KG1 (cell line): ENCODE measurements around the gene PPHLN1.

Experiments
- DNase-seq: peaks from one replicate; lab custom pipeline; 2025; lab: John Stamatoyannopoulos, UW

PPHLN1 gene

DNA sequence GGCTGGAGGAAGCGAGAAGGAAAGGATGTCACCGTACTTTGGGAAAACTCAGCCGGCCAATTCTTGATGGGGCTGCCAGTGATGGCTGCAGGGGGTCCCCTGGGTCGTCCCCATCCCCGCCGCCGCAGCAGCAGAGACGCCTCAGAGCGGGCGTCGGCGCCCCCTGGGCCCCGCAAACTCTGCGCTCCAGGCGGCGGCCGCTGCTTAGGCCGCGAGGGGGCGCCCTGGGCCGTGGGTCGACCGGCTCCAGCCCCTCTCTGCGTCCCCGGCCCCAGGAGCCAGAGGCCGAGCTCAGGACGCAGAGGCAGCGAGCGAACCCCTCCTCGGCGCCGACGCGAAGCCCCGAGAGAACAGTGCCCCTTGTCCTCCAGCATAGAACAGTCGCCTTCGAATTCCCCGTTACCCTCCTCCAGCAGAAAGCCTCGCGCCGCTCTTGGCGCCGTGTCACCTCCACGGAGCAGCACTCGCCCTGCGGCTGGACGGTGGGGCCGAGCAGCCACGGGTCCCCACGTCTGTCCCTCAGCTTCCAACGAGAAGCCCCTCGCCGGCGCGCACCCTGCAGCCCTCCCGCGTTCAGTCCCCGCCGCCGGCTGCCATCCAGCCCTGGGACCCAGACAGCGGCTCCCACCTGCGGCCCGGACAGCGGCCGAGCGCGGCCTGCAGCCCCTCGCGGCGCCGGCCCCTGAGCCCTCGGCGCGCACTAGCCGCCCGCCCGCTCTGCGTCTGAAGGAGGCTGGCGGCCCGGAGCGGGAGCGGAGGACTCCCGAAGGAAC lies 157.0 kb downstream of the PPHLN1 start:
- DNase-seq, result peak; percentile 31

DNA sequence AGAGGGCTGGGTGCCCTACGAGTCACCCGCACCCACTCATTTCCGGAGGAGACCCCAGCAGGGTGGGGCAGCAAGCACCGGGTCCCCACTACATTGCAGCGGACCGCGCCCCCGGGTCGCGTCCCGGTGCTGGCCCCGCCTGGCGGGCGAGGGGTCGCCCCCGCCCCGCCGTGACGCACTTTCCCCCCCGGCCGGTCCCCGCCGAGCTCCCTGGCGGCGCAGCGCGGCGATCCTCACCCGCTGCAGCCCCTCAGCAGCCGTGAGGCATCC lies 157.5 kb downstream of the PPHLN1 start:
- DNase-seq, result no peak

DNA sequence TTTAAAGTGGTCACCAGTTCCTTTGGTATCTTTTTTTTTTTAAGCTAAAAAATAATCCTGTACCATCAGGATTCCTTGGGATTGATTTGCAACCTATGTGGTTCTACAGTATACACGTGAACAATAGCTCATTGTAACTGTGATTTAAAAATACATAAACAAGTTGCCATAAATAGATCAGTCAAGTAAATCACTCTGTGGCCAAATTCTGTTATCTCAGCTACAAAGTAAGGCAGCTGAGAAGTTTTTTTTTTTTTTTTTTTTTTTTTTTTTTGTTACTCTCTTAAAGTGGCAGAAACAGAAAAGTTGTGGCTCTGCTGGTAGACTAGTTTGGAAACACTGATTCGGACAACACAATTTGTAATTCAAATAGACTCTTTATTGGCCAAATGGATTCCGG lies 159.0 kb downstream of the PPHLN1 start:
- DNase-seq, result no peak

DNA sequence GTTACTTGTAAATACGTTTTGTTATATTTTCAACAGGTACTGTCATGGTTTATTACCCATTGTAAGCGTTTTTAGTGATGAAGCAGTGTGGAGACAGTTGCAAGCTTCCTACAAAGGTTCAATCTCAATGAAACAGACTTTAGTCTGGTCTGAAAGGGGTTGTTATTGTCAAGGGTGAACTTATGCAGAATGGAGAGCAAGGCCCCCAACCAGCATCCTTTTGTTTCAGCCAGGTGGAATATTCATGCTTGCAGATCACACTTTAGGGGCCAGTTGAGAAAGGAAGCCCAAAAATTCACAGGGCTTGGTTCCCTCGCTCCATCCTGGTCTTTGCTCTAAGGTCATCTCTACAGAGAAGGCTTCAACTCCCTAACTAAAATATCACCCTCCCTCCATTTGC lies 159.9 kb downstream of the PPHLN1 start:
- no peak for DNase-seq

DNA sequence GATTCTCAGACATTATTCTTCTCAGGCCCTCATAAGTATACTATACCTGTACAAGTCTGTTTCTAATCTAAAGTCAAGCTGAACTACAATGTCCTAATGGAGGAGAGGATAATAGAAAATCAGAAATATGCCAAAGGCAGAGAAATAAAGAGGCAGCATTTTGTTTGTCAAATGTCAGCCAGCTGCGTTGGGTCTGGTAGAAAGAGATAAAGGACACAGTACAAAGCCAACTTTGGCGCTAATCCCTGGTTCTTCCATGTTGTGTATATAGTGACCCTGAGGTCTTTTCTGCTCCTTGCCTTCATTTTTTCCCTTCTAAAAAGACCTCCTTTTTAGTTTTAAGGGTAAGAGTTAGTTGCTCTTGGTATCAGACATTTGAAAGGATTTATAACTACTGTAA lies 160.4 kb downstream of the PPHLN1 start:
- DNase-seq, result no peak

DNA sequence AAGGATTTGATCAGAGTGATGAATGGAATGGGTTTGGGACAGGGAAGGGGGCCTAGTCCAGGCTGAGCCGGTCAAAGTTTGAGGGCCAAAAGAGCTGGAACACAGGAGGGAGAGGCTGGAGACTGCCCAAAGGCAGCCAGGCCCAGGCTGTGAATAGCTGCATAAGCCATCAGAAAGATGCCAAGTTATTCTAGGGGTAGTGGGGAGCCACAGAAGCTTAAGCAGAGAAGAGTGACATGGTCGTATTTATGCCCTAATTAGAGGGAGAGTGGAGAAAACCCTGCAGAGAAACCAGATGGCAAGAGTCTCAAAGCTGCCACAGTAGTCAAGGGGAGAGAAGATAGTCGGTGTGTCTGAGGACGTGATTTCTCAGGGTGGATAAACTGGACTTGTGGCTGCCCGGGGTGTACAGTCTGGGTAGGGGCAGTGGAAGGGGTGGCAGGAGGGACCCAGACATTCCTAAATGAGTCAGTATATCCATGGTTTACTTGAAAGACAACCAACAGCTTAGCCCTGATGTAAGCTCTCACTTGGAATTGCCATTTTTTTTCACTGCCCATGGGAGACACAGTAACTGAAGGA lies 164.4 kb downstream of the PPHLN1 start:
- no peak for DNase-seq
